Sciatic nerve (tissue), 2 donors: ENCODE data around the gene ZBTB4. TPM values are rescaled to one million over a fixed set of nuclear protein-coding genes. Genes with fewer than 3 reads are reported as not detected.
"Not testable (repeated sequence)": the region's sequence is repeated elsewhere in the genome, so short reads cannot be mapped to it uniquely, and the experiment has no call there.

Source experiments
- ATAC-seq: fragments of 200-7000 bp; cut with Tn5 transposase; one replicate; pipeline ENCODE4 v1.9.1; 2020; ENCODE audit warnings: mild to moderate bottlenecking, moderate library complexity
- DNase-seq: peaks from one replicate; pipeline ENCODE4 v3.0.0-alpha.2; 2020; ENCODE audit warnings: low spot score
- intact Hi-C: fragments of 100-400 bp; cut with DNase I; formaldehyde crosslinking; loops from one replicate; pipeline ENCODE4 v1.14.2; 2022
- total RNA-seq: library from RNA; stranded (reverse); fragmentation: NEBNext Ultra II Directional; extraction: Animal tissue kit (Norgen Biotek cat#: 25700); gene quantifications from one replicate; pipeline ENCODE4 v1.2.1, GENCODE V29; 2021
- donor health status: DM: no; HTN: no; CAD: no.
- donor health status: DM: no; HTN: no; CAD: no.

Gene ZBTB4
- total RNA-seq, 1 donor from 2014 or later = 84.2 TPM

- peak; percentile 14 for ATAC-seq
- DNase-seq = no peak
- intact Hi-C loops = no loop called here
Measured at GRCh38 chr17:7497228-7497627, 17.8 kb upstream of the ZBTB4 start.

GRCh38 chr17:7496470-7497183 lies 17.2 kb upstream of the ZBTB4 start:
- intact Hi-C loops = no loop called here
- DNase-seq = no peak
- peak; percentile 27 for ATAC-seq

- DNase-seq = no peak
Measured at GRCh38 chr17:7495906-7496434, 16.5 kb upstream of the ZBTB4 start.

GRCh38 chr17:7493941-7494340 lies 14.5 kb upstream of the ZBTB4 start:
- ATAC-seq (no peak), DNase-seq (no peak)
- intact Hi-C loops = no loop called here

More at GRCh38 chr17:7495906-7496434, 16.5 kb upstream of the ZBTB4 start:
- intact Hi-C loops = no loop called here
- ATAC-seq = no peak

- ATAC-seq = no peak
- no peak for DNase-seq
- intact Hi-C loops = no loop called here
Measured at GRCh38 chr17:7491583-7491982, 12.2 kb upstream of the ZBTB4 start.

GRCh38 chr17:7490144-7490543 lies 10.7 kb upstream of the ZBTB4 start:
- ATAC-seq = no peak
- no peak for DNase-seq
- intact Hi-C loops = no loop called here

- ATAC-seq (no peak), DNase-seq (no peak)
- intact Hi-C loops = no loop called here
Measured at GRCh38 chr17:7486181-7486580, 6.8 kb upstream of the ZBTB4 start.

- intact Hi-C loops = no loop called here
Measured at GRCh38 chr17:7484919-7485377, 5.5 kb upstream of the ZBTB4 start.

GRCh38 chr17:7484067-7484918 lies 4.9 kb upstream of the ZBTB4 start, which contains the start of gene POLR2A:
Gene POLR2A (plus strand): TSS chr17:7484366.
- DNase-seq (peak; percentile 99), ATAC-seq (peak; percentile 89)
- intact Hi-C loops = no loop called here

More at GRCh38 chr17:7484919-7485377, 5.5 kb upstream of the ZBTB4 start:
- ATAC-seq (no peak), DNase-seq (no peak)

- ATAC-seq (peak; percentile 82), DNase-seq (peak; percentile 97)
- intact Hi-C loops = no loop called here
Measured at GRCh38 chr17:7483255-7484066, 4.0 kb upstream of the ZBTB4 start.

- intact Hi-C loops, ATAC-seq, DNase-seq: not testable (repeated sequence)
Measured at GRCh38 chr17:7482742-7483088, 3.3 kb upstream of the ZBTB4 start.

GRCh38 chr17:7481842-7482741 lies 2.7 kb upstream of the ZBTB4 start:
- ATAC-seq, intact Hi-C loops, DNase-seq: not testable (repeated sequence)

GRCh38 chr17:7481275-7481674 lies 1.8 kb upstream of the ZBTB4 start, which contains the start of gene SLC35G6:
Gene SLC35G6 (plus strand): TSS chr17:7481446. CDS start chr17:7481517, 71 bp downstream.
- intact Hi-C loops, DNase-seq, ATAC-seq: not testable (repeated sequence)

- intact Hi-C loops = no loop called here
- DNase-seq (no peak), ATAC-seq (no peak)
Measured at GRCh38 chr17:7480089-7480384, 606 bp upstream of the ZBTB4 start.

GRCh38 chr17:7478276-7479212 lies 887 bp downstream of the ZBTB4 start:
- intact Hi-C loops = no loop called here
- peak; percentile 8 for ATAC-seq
- DNase-seq = peak; percentile 77

GRCh38 chr17:7477392-7478275 lies 1.8 kb downstream of the ZBTB4 start:
- intact Hi-C loops = no loop called here
- peak; percentile 67 for ATAC-seq
- peak; percentile 72 for DNase-seq
